C1 segment of cervical spinal cord (tissue), 14 donors: ENCODE measurements around the gene ZNF592.
"Not testable (repeated sequence)": the region's sequence is repeated elsewhere in the genome, so short reads cannot be mapped to it uniquely, and the experiment has no call there.

Experiments used
- DNase-seq, 14 donors: peaks; one replicate each; lab custom pipeline; 2025; lab: John Stamatoyannopoulos, UW

The ZNF592 gene

GRCh38 chr15:84827246-84827645 lies 78.9 kb downstream of the ZNF592 start:
- no peak for DNase-seq

DNA sequence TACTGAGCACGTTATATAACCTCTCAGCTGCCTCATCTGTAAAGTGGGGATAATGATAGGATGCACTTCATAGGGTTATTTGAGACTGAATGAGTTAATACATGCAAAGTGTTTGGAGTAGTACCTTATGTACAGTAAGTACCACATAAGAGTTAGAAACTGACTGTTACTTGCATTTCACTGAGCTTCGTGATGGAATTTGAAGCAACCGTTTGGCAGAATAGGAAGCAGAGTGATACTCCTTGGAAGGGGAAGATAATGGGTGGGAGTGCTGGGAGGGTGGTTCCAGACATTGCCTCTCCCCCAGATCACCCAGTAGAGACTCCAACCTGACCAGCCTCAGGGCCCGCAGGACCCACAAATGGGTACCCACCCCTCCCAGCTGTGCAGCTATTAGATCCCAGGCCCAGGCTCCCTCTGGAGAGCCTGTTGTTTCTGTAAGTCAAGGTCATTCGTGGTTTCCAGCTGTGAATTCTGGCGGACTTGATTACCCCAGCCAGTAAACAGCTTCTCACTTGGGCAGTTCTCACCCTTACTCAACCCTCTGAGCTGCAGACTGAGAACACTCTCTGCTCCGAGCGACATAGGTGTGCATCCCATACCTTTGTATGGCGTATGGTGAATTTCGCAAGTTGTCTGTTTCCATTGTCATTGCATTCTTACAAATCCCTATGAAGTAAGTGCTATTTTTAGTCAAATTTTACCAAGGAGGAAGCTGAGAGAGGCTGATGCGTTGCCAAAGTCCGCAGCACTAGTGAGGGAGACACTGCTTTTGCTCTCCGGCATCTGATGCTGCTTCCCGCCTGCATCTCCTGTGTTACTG lies 79.9 kb downstream of the ZNF592 start:
- no peak for DNase-seq

GRCh38 chr15:84829428-84829827 lies 81.0 kb downstream of the ZNF592 start:
- DNase-seq: no peak

- no peak for DNase-seq
Observed at GRCh38 chr15:84830036-84830435, 81.6 kb downstream of the ZNF592 start.

GRCh38 chr15:84831028-84831427 lies 82.6 kb downstream of the ZNF592 start:
- no peak for DNase-seq

DNA sequence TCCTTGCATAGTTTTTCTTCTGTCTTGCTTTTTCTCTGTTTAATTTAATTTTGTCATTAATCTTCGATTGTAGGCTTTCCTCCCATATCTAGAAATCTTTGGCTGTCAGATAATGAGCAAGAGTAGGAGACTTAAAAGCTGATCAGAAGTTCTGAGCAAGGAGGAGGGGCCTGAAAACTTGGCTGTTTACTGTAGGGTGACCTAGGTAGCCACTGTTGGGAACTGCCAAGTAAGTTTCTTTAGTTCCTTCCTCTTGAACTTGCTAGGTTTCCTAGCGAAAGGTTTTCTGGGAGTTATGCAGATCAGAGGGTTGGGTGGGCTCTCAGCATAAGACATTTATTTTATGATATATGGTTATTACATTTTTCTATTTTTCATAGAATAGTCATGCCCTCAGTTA lies 83.2 kb downstream of the ZNF592 start:
- no peak for DNase-seq

DNA sequence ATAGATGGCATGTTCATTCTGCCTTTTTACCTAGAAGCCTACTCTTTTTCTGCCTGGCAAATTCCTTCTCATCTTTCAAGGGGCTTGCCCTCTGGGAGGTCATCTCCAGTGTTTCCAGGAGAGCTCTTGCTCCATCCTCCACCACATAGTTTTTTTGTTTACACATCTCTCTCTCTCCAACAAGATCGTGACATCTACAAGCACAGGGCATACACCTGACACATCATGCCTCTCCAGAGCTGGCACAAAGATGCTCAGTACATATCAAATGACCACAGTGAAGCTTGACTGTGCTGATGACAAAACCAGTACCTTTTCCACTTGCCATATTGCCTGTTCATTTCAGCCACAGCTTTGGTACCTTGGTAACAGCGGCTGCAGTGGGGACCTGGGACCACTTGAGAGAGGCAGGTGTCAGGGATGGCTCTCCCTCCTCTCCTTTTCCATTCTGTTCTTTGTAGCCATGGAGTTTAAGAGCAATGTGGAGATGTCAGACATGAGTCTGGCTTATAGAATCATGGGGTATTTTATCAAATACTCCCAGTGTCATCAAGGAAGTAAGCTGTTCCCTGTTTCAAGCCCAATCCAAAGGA lies 84.2 kb downstream of the ZNF592 start:
- DNase-seq: no peak

GRCh38 chr15:84833447-84834228 lies 85.2 kb downstream of the ZNF592 start:
- no peak for DNase-seq

DNA sequence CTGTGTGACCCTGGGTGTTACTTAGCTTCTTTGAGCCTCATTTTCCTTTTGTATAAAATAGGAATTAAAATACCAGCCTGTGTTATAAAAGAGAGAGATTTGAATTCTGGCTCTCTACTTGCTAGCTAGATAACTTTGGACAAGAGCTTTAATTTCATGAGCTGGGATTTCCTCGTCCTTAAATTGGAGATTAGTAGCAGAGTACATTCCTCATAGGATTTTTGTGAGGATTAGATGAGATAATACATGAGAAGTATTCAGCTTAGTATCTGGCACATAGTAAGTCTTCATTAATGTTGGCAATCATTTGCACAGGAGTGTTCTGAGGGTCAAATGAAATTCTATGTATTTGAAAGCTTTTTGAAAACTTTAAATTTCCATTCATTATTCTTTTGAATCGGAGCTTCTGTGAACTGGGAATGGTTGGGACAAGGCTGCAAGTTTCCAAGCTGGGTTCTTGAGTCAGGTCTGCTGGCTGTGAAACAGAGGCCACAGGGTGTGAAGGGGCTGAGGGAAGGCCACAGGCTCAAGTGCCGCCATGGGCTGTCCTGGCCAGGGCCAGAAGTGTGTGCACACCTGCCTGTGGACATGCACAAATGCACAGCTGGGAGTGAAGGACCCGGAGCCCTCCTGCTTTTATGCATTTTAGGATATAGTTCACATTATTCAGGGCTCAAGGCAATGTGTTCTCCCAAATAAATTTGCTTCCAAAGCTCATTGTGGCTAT lies 86.0 kb downstream of the ZNF592 start:
- no peak for DNase-seq

- no peak for DNase-seq
Observed at GRCh38 chr15:84834969-84835368, 86.6 kb downstream of the ZNF592 start.

- DNase-seq: no peak
Observed at GRCh38 chr15:84835661-84836337, 87.4 kb downstream of the ZNF592 start.

DNA sequence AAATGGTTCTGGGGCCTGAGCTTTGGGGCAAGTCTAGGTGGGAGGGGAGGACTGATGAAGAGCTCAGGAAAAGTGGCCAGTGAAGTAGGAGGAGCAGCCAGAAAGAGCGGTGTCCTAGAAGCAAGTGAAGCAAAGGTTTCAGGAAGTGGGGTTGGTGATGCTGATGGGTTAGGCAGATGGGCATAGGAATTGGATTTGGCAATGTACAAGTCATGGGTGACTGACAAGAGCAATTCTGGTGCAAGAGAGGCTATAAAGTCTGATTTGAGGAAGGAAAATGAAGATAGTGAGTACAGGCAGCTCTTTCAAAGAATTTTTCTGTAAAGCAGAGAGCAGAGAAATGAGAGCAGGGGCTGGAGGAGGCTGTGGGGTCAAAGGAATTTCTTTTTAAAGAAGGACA lies 88.5 kb downstream of the ZNF592 start:
- no peak for DNase-seq

DNA sequence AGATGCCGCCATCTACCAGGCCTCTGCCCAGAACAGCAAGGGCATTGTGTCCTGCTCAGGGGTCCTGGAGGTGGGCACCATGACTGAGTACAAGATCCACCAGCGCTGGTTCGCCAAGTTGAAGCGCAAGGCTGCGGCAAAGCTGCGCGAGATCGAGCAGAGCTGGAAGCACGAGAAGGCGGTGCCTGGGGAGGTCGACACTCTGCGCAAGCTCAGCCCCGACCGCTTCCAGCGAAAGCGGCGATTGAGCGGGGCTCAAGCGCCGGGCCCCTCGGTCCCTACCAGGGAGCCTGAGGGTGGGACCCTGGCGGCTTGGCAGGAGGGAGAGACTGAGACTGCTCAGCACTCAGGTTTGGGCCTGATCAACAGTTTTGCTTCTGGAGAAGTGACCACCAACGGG lies 91.3 kb downstream of the ZNF592 start:
- no peak for DNase-seq

DNA sequence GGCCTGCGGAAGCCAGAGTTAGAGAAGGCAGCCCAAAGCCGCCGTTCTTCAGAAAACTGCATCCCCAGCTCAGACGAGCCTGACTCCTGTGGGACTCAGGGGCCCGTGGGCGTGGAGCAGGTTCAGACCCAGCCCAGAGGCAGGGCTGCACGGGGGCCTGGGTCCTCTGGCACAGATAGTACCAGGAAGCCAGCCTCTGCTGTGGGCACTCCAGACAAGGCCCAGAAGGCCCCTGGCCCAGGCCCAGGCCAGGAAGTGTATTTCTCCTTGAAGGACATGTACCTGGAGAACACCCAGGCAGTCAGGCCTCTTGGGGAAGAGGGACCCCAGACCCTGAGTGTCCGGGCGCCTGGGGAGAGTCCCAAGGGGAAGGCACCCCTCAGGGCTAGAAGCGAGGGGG lies 91.9 kb downstream of the ZNF592 start:
- no peak for DNase-seq

GRCh38 chr15:84840741-84841429 lies 92.5 kb downstream of the ZNF592 start:
- peak in 1 of 14 donors; percentile 37 for DNase-seq

DNA sequence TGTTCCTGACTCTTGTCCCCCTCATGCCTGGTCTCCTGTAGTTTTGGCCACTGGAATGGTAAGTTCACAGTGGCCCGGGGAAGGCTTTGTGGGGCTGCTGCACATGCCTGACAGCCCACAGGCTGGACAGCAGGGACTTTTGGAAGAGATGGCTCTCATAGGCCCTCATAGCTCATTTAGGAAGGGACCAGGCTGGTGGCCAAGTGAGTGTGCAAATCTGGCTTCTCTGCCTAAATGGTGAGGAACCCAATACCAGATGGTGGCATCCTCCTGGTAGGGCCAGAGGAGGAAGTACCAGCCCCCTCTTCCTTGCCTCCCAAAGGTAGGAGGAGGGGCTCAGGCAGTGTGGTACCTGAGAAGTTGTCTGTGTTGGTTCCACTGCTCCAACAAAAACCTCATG lies 94.4 kb downstream of the ZNF592 start:
- DNase-seq: no peak

GRCh38 chr15:84844964-84845363 lies 96.6 kb downstream of the ZNF592 start:
- no peak for DNase-seq

DNA sequence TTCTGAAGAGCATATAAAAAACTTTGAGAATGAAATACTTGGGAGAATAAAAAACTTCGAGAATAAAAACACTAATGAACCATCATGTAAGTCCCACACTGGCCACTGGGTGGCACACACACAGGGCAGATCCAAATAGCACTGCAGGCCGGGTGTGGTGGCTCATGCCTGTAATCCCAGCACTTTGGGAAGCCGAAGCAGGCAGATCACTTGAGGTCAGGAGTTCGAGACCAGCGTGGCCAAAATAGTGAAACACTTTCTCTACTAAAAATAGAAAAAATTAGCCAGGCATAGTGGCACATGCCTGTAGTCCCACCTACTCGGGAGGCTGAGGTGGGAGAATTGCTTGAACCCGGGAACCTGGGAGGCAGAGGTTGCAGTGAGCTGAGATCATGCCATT lies 97.2 kb downstream of the ZNF592 start:
- not testable (repeated sequence) for DNase-seq

DNA sequence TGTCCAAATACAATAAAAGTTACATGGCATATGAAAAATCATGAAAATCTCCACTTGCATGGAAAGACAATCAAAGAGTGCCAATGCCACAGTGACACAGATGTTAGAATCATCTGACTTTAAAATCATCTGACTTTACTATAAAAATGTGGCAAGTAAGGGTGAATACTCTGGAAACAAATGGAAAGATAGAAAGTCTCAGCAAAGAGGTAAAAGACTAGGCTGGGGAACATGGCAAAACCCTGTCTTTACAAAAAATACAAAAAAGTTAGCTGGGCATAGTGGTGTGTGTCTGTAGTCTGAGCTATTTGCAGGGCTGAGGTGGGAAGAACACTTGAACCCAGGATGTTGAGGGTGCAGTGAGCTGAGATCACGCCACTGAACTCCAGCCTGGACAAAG lies 97.9 kb downstream of the ZNF592 start:
- no peak for DNase-seq

GRCh38 chr15:84847382-84847781 lies 99.0 kb downstream of the ZNF592 start:
- no peak for DNase-seq

- DNase-seq: no peak
Observed at GRCh38 chr15:84852212-84852611, 103.8 kb downstream of the ZNF592 start.
